Prostate gland (tissue), 2 donors: ENCODE results near the gene CHI3L1. TPM values are rescaled to one million over a fixed set of nuclear protein-coding genes. Genes with fewer than 3 reads are reported as not detected.

ENCODE experiments used
- DNase-seq: peaks from one replicate; pipeline ENCODE4 v3.0.0-alpha.2; 2019; ENCODE audit warnings: low spot score
- H3K27ac ChIP-seq, 2 donors: fragments of 200-600 bp; sonication (generic); 2 replicates each; pipeline ENCODE4 v1.5.1; 2017 to 2019
- H3K27me3 ChIP-seq: fragments of 200-600 bp; sonication (generic); replicated peaks from 2 replicates; pipeline ENCODE4 v1.5.1; 2019; ENCODE audit not compliant: insufficient read depth
- H3K36me3 ChIP-seq, 2 donors: fragments of 200-600 bp; sonication (generic); 1 replicate in 1 of 2; 2 replicates in 1 of 2; pipeline versions ENCODE4 v1.5.1 to v1.8.1; 2017 to 2019
- H3K4me1 ChIP-seq: fragments of 200-600 bp; sonication (generic); replicated peaks from 2 replicates; pipeline ENCODE4 v1.5.1; 2019
- H3K4me3 ChIP-seq, 2 donors: fragments of 200-600 bp; sonication (generic); 2 replicates each; pipeline ENCODE4 v1.5.1; 2017 to 2019
- H3K9me3 ChIP-seq: fragments of 200-600 bp; sonication (generic); 2 replicates; pipeline ENCODE4 v1.5.1; 2017
- POLR2A ChIP-seq: fragments of 450-650 bp; IDR thresholded peaks from one replicate; pipeline ENCODE4 v1.6.1; 2016; ENCODE audit warnings: antibody characterized with exemption, mild to moderate bottlenecking
- POLR2AphosphoS5 ChIP-seq: sonication (generic); formaldehyde crosslinking; IDR thresholded peaks from one replicate; pipeline ENCODE4 v1.6.1; 2017; ENCODE audit warnings: antibody characterized with exemption
- WGBS: methylation state at CpG from one replicate; pipeline ENCODE4 v1.1.5; 2018; 5-methylcytosine and 5-hydroxymethylcytosine counted together
- intact Hi-C: fragments of 100-400 bp; cut with DNase I; formaldehyde crosslinking; loops from one replicate; pipeline ENCODE4 v1.14.2; 2022
- total RNA-seq, 2 donors: library from RNA; depleted of rRNA; stranded (reverse); fragments of >200 nt; gene quantifications; one replicate each; pipeline ENCODE4 v1.1.0, GENCODE V29; 2016
- TF ChIP-seq, protein P1 (sequence below), 4 experiments: fragments of 200-600 bp in 2 of 4; fragments of 450-650 bp in 2 of 4; sonication (generic) in 2 of 4; IDR thresholded peaks; 1 replicate in 3 of 4; 2 replicates in 1 of 4; pipeline ENCODE4 v1.5.1; 2016 to 2019; ENCODE audit warnings: antibody characterized with exemption in 4 of 4, mild to moderate bottlenecking in 2 of 4, moderate library complexity in 2 of 4

CHI3L1 gene
- total RNA-seq, 2 donors from 2014 or later, result 1.4 to 12.6 TPM

DNA sequence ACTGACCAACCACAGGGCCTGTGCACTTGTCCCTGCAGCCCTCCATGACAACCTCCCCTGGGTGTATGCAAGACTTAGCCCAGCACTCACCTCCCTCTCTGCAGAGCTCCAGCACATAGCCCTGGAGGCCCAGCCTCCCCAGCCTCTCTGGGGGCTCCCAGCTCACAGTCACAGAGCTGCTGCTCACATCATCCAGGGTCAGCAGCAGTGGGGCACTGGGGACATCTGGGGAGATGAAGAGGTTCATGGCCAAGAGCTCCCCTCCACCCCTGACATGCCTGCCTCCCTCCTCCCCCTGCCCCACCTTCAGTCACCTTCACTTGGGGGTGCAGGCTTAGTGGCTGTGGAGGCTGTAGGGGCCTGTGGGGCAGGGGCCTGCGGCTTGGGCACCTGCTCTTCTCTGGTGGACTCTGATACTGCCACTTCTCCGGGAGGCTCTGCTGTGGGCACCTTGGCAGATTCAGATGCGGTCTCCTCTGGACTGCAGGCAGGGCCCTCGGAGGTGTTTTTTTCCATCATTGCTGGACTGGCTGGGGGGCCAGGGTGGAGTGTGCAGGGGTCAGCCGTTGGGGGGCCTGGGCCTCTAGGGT lies 11.2 kb downstream of the CHI3L1 start, which contains the start of gene MYBPH:
TSS of gene MYBPH (minus strand) at position 590 of the 590 bp plus-strand sequence. CDS start at position 519, 71 bp downstream.
- H3K27me3 ChIP-seq, result no peaks in the 10 kb centered on the region
- intact Hi-C loops, result no loop called here

DNA sequence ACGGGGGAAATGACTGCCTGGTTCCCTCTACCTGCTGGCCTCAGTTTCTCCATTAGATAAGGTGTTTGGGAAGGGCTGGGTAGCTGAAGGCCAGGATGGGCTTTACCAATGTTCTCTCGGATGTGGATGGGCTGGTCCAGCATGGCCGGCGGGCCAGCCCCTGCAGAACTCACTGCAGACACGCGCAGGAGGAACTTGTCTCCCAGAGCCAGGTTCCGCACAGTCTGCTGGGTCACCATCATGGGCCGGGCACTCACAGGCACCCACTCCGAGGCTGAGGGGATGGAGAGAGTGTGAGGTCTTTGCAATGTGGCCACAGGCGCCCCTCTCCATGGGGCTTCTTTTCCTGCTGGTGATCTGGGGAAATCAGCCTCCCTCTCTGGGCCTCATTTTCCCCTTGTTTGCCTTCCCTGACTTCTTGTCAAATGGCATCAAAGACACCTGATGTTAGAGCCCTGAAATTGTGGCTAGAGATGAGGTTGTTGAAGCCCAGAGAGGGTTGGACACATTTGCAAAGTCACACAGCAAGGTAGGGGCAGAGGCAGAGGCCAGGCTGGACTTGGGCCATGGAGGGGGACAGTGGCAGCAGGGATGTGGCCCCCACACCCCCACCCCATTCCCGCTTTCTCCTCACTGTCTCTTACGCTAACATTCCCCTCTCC lies 12.0 kb downstream of the CHI3L1 start:
- H3K9me3 ChIP-seq, result no peaks in the 10 kb centered on the region
- H3K4me1 ChIP-seq, result no peaks in the 10 kb centered on the region
- H3K27me3 ChIP-seq, result no peaks in the 10 kb centered on the region
- no peak overlapping the region for H3K27ac ChIP-seq
- TF ChIP-seq, protein P1, sequence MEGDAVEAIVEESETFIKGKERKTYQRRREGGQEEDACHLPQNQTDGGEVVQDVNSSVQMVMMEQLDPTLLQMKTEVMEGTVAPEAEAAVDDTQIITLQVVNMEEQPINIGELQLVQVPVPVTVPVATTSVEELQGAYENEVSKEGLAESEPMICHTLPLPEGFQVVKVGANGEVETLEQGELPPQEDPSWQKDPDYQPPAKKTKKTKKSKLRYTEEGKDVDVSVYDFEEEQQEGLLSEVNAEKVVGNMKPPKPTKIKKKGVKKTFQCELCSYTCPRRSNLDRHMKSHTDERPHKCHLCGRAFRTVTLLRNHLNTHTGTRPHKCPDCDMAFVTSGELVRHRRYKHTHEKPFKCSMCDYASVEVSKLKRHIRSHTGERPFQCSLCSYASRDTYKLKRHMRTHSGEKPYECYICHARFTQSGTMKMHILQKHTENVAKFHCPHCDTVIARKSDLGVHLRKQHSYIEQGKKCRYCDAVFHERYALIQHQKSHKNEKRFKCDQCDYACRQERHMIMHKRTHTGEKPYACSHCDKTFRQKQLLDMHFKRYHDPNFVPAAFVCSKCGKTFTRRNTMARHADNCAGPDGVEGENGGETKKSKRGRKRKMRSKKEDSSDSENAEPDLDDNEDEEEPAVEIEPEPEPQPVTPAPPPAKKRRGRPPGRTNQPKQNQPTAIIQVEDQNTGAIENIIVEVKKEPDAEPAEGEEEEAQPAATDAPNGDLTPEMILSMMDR (IDR thresholded peaks at IDR 0.05), result no peak
- TF ChIP-seq POLR2A, result no peak
- TF ChIP-seq POLR2AphosphoS5, result no peak
- intact Hi-C loops, result loop anchor here (5.0 kb wide), 1 partner anchor 57 kb away; no protein-coding TSS in a partner anchor
- 90% methylated on average over 12 of the region's 12 CpGs for WGBS
- no peak overlapping the region for H3K4me3 ChIP-seq
- DNase-seq, result no peak
- no peaks in the 10 kb centered on the region for H3K36me3 ChIP-seq

More for the DNA sequence above, 11.2 kb downstream of the CHI3L1 start, which contains the start of gene MYBPH:
- Histone ChIP-seq H3K4me3 (no peak within 1 kb of the TSS), H3K27ac (no peak within 1 kb of the TSS), H3K36me3 (no peaks in the 10 kb centered on the region), H3K9me3 (no peaks in the 10 kb centered on the region), H3K4me1 (no peaks in the 10 kb centered on the region)
- no peak for DNase-seq
- TF ChIP-seq POLR2A, result no peak
- no peak for TF ChIP-seq POLR2AphosphoS5
- TF ChIP-seq, protein P1 (IDR thresholded peaks at IDR 0.05), result no peak
- 89% methylated on average over 4 of the region's 5 CpGs for WGBS

DNA sequence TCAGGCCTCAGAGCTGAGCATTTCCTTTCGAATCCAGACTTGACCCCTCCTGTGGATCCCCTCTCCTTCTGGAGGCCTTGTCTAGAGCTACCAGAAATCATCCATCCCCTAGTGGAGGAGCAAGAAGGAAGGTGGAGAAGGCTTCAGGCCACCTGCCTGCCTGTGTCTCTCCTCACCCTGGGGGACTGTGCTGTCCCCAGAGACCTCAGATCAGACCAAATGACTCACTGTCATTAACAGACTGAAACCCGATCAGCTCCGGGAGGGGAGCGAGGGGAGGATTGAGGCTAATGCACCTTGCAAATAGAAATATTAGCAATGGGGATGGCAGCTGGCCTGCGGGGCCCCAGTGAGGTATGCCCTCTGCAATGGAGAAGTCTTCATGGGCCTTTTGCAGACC lies 12.9 kb downstream of the CHI3L1 start:
- H3K27me3 ChIP-seq, result no peaks in the 10 kb centered on the region
- TF ChIP-seq POLR2A, result no peak
- TF ChIP-seq, protein P1 (IDR thresholded peaks at IDR 0.05), result no peak
- TF ChIP-seq POLR2AphosphoS5, result no peak
- intact Hi-C loops, result loop anchor here (2.0 to 5.0 kb wide), 2 partner anchors 56 to 133 kb away; no protein-coding TSS in a partner anchor
- WGBS, result 84% methylated on average over 5 of the region's 5 CpGs
- no peaks in the 10 kb centered on the region for H3K9me3 ChIP-seq
- H3K4me3 ChIP-seq, result no peak overlapping the region
- no peaks in the 10 kb centered on the region for H3K4me1 ChIP-seq
- H3K27ac ChIP-seq, result no peak overlapping the region
- no peaks in the 10 kb centered on the region for H3K36me3 ChIP-seq
- DNase-seq, result no peak

DNA sequence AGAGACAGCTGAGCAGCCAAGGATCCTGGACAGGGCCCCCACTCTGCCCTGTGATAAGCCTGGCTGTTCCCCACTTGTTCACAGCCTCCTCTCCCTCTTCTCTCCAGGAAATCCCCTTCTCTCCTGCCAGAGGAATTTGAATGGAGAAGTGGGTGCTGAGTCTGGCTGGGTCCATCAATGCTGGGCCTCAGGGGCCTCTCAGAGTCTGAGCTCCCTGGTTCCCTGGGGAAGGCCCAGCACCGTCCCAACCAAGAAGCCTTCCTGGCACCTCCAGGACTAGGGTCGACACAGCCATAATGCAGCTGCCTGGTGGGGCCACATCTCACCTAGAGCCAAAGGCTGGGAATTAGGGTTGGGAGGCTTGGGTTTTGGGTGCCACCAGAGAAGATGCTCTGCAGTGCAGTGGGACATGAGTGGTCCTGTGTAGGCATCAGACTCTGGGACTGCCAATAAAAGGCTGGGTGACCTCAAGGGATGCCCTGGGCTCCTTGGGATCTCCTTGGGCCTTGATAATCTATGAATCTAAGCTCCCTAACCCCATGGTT lies 13.4 kb downstream of the CHI3L1 start:
- Histone ChIP-seq H3K27me3 (no peaks in the 10 kb centered on the region), H3K36me3 (no peaks in the 10 kb centered on the region), H3K4me1 (no peaks in the 10 kb centered on the region), H3K4me3 (no peak overlapping the region), H3K27ac (no peak overlapping the region), H3K9me3 (no peaks in the 10 kb centered on the region)
- DNase-seq, result no peak
- TF ChIP-seq, protein P1 (IDR thresholded peaks at IDR 0.05), result no peak
- TF ChIP-seq POLR2AphosphoS5 (no peak), POLR2A (no peak)
- intact Hi-C loops, result loop anchor here (2.0 to 5.0 kb wide), 2 partner anchors 56 to 132 kb away; no protein-coding TSS in a partner anchor
- WGBS, result 92% methylated on average over 2 of the region's 2 CpGs
